Body of pancreas (tissue), 4 donors: Measurements from ENCODE around the gene FAH. TPM values are rescaled to one million over a fixed set of nuclear protein-coding genes. Genes with fewer than 3 reads are reported as not detected.
A peak's percentile ranks its signal among the peaks of the same experiment; 100 is the strongest.
"Not testable (repeated sequence)": the region's sequence is repeated elsewhere in the genome, so short reads cannot be mapped to it uniquely, and the experiment has no call there.

Experiments used
- ATAC-seq: fragments of 150-250 bp; one replicate; pipeline ENCODE4 v1.9.1; 2016
- DNase-seq, 4 donors: peaks; one replicate each; pipeline ENCODE4 v3.0.0-alpha.2; 2019
- H3K27ac ChIP-seq, 4 donors: fragments of 200-600 bp; sonication (generic); 1 replicate in 3 of 4; 2 replicates in 1 of 4; pipeline versions ENCODE4 v1.5.1 to v1.6.1; 2016 to 2019; ENCODE audit warnings: mild to moderate bottlenecking in 1 of 4, mixed read lengths in 1 of 4, moderate library complexity in 1 of 4
- H3K27me3 ChIP-seq, 2 donors: fragments of 200-600 bp; sonication (generic); one replicate each; pipeline ENCODE4 v1.6.0; 2016; ENCODE audit warnings: mild to moderate bottlenecking in 1 of 2
- H3K36me3 ChIP-seq, 2 donors: fragments of 200-600 bp; sonication (generic); replicated peaks in 1 of 2; 2 replicates each; pipeline ENCODE4 v1.5.1; 2016; ENCODE audit warnings: low read depth in 2 of 2; ENCODE audit not compliant: insufficient read depth in 1 of 2
- H3K4me1 ChIP-seq: fragments of 200-600 bp; sonication (generic); one replicate; pipeline ENCODE4 v1.6.0; 2016
- H3K4me3 ChIP-seq, 2 donors: fragments of 200-600 bp; sonication (generic); 1 replicate in 1 of 2; 2 replicates in 1 of 2; pipeline ENCODE4 v1.5.1; 2016 to 2019
- H3K9me3 ChIP-seq, 3 donors: fragments of 200-600 bp; sonication (generic); 1 replicate in 2 of 3; 2 replicates in 1 of 3; pipeline ENCODE4 v1.5.1; 2016
- CTCF ChIP-seq, 7 experiments: fragments of 450-650 bp in 4 of 7; fragments of 200-600 bp in 3 of 7; sonication (generic) in 3 of 7; IDR thresholded peaks; one replicate each; pipeline ENCODE4 v1.5.1; 2016 to 2019; ENCODE audit warnings: antibody characterized with exemption in 7 of 7
- POLR2A ChIP-seq, 3 donors: fragments of 450-650 bp; IDR thresholded peaks; one replicate each; pipeline ENCODE4 v1.6.1; 2016; ENCODE audit warnings: antibody characterized with exemption in 3 of 3, mild to moderate bottlenecking in 2 of 3
- WGBS, 2 donors: methylation state at CpG; one replicate each; pipeline ENCODE4 v1.1.5; 2017; 5-methylcytosine and 5-hydroxymethylcytosine counted together
- intact Hi-C: fragments of 100-400 bp; cut with DNase I; formaldehyde crosslinking; loops from one replicate; pipeline ENCODE4 v1.15.1; 2023
- total RNA-seq, 2 donors: library from RNA; depleted of rRNA; stranded (reverse); fragments of >200 nt; gene quantifications; one replicate each; pipeline ENCODE4 v1.1.0, GENCODE V29; 2016

FAH gene
- total RNA-seq, 2 donors from 2014 or later = 8.8 to 31.0 TPM

GRCh38 chr15:80153900-80154299 is 1.1 kb downstream of the FAH start:
- peaks cover 13% of the 10 kb centered on the region for H3K4me1 ChIP-seq
- H3K36me3 ChIP-seq = no peaks in the 10 kb centered on the region
- H3K27me3 ChIP-seq = no peaks in the 10 kb centered on the region
- no peak overlapping the region for H3K4me3 ChIP-seq
- 78 to 88% methylated on average over 4 of the region's 4 CpGs for WGBS, 2 donors
- intact Hi-C loops = loop anchor here (10.0 kb wide), 1 partner anchor 99 kb away; the partner anchor contains the start of gene ZFAND6
- ATAC-seq (no peak), DNase-seq (no peak)
- H3K9me3 ChIP-seq = no peaks in the 10 kb centered on the region
- peak overlapping the region in 1 of 4 donors; percentile 73 for H3K27ac ChIP-seq
- TF ChIP-seq CTCF (IDR thresholded peaks at IDR 0.05) (no peak), POLR2A (IDR thresholded peaks at IDR 0.05) (no peak)

- no peak overlapping the region for H3K4me3 ChIP-seq
Observed at GRCh38 chr15:80154336-80154735, 1.5 kb downstream of the FAH start.

GRCh38 chr15:80155001-80155377 is 2.2 kb downstream of the FAH start:
- Histone ChIP-seq H3K9me3 (no peaks in the 10 kb centered on the region), H3K27me3 (no peaks in the 10 kb centered on the region), H3K27ac (no peak overlapping the region), H3K4me3 (no peak overlapping the region), H3K4me1 (peaks cover 13% of the 10 kb centered on the region), H3K36me3 (no peaks in the 10 kb centered on the region)
- WGBS, 2 donors = 79 to 88% methylated on average over 5 of the region's 5 CpGs
- ATAC-seq = no peak
- TF ChIP-seq CTCF (IDR thresholded peaks at IDR 0.05) = no peak
- no peak for TF ChIP-seq POLR2A (IDR thresholded peaks at IDR 0.05)
- intact Hi-C loops = loop anchor here (10.0 kb wide), 1 partner anchor 100 kb away; the partner anchor contains the start of gene ZFAND6
- DNase-seq = no peak

More at GRCh38 chr15:80154336-80154735, 1.5 kb downstream of the FAH start:
- TF ChIP-seq CTCF (IDR thresholded peaks at IDR 0.05) = no peak
- no peak for TF ChIP-seq POLR2A (IDR thresholded peaks at IDR 0.05)
- Histone ChIP-seq H3K4me1 (peaks cover 13% of the 10 kb centered on the region), H3K27me3 (no peaks in the 10 kb centered on the region), H3K27ac (no peak overlapping the region), H3K9me3 (no peaks in the 10 kb centered on the region), H3K36me3 (no peaks in the 10 kb centered on the region)
- ATAC-seq (no peak), DNase-seq (no peak)
- intact Hi-C loops = loop anchor here (10.0 kb wide), 1 partner anchor 100 kb away; the partner anchor contains the start of gene ZFAND6
- WGBS, 2 donors = 81 to 87% methylated on average over 6 of the region's 6 CpGs

- DNase-seq = peak in 2 of 4 donors; percentile 36 to 42
- H3K27me3 ChIP-seq, H3K36me3 ChIP-seq, H3K9me3 ChIP-seq, ATAC-seq, H3K4me3 ChIP-seq: not testable (repeated sequence)
- peak overlapping the region in 1 of 4 donors; percentile 2 for H3K27ac ChIP-seq
- peaks cover 13% of the 10 kb centered on the region for H3K4me1 ChIP-seq
- intact Hi-C loops = loop anchor here (10.0 kb wide), 1 partner anchor 101 kb away; the partner anchor contains the start of gene ZFAND6
- 75 to 77% methylated on average over 16 of the region's 16 CpGs for WGBS, 2 donors
Observed at GRCh38 chr15:80155378-80156175, 2.8 kb downstream of the FAH start.

- H3K9me3 ChIP-seq = no peaks in the 10 kb centered on the region
- DNase-seq (no peak), ATAC-seq (no peak)
- H3K36me3 ChIP-seq = no peaks in the 10 kb centered on the region
- 87 to 91% methylated on average over 8 of the region's 8 CpGs for whole genome bisulfite sequencing, 2 donors
- intact Hi-C loops = loop anchor here (10.0 kb wide), 1 partner anchor 101 kb away; the partner anchor contains the start of gene ZFAND6
- H3K4me3 ChIP-seq = no peak overlapping the region
- H3K27me3 ChIP-seq = no peaks in the 10 kb centered on the region
- peaks cover 13% of the 10 kb centered on the region for H3K4me1 ChIP-seq
- TF ChIP-seq POLR2A (IDR thresholded peaks at IDR 0.05) (no peak), CTCF (IDR thresholded peaks at IDR 0.05) (no peak)
- H3K27ac ChIP-seq = no peak overlapping the region
Observed at GRCh38 chr15:80156176-80156720, 3.4 kb downstream of the FAH start.
